GM18511 (cell line): ENCODE measurements around the gene METTL25B.
A peak's percentile ranks its signal among the peaks of the same experiment; 100 is the strongest.

Source experiments
- ATAC-seq: cut with Tn5 transposase; IDR thresholded peaks from one replicate; pipeline ENCODE4 v1.9.1; 2021; ENCODE audit warnings: mild to moderate bottlenecking, moderate library complexity; ENCODE audit not compliant: unreplicated experiment

The METTL25B gene

DNA sequence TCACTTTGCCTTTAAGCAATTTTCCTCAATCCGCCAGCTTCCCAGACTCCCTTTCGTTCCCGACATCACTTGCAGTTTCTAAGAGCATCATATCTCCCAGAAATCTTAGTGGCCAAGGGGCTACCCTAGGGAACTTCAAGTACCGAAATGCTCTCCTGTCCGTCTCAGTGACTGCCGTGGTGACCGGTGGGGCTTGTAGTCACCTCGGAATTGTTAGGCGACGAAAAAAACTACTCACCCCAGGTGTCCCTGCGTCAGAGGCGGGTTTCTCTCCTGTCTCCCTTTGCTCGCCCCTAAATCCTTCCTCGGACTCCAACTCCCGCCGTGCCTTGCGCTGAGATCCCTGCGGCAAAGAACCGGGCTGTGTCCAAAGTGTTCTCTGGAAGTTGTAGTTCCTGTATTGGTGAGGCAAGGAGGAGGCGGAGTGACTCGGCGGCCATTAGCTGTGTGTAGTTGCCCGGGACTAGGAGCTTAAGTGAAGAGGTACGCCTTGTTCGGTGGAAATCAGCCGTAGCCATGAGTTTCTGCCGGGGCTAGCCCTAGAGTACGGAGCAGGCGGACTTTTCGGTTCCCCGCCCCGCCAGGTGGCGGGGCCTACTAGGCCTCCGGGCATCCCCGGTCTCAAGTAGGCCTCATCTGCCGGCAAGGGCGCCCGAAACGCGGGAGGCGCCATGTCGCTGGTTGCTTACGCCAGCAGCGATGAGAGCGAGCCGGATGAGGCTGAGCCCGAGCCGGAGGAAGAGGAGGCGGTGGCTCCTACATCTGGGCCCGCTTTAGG is 39.0 kb downstream of the METTL25B start, which contains the start of gene PRCC:
Gene PRCC, plus strand, starts transcription at position 435 of the 778 bp plus-strand sequence. Its CDS starts 237 bp downstream, at position 672.
- ATAC-seq, result peak; percentile 92

- no peak for ATAC-seq
These were observed 39.8 kb downstream of the METTL25B start for GRCh38 chr1:156767879-156768604.

- ATAC-seq, result no peak
These were observed 40.5 kb downstream of the METTL25B start for GRCh38 chr1:156768610-156769295.

DNA sequence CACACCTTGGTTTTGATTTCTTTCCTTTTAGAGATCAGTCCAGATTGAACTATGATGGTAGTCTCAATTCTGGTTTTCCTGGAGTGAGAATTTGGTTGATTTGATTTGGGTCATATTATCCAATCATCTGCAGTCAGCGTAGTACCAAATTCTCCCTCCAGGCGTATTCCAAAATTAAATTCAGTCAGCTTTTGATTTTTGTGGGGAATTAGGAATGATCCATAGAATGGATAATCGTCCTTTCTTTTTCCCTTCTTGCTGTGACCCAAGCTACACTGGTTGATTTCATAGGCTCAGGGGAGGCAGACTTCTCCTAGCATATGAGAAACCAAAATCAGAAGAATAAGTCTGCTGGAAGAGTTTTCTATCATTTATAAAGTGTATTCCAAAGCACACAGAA is 44.0 kb downstream of the METTL25B start:
- no peak for ATAC-seq

DNA sequence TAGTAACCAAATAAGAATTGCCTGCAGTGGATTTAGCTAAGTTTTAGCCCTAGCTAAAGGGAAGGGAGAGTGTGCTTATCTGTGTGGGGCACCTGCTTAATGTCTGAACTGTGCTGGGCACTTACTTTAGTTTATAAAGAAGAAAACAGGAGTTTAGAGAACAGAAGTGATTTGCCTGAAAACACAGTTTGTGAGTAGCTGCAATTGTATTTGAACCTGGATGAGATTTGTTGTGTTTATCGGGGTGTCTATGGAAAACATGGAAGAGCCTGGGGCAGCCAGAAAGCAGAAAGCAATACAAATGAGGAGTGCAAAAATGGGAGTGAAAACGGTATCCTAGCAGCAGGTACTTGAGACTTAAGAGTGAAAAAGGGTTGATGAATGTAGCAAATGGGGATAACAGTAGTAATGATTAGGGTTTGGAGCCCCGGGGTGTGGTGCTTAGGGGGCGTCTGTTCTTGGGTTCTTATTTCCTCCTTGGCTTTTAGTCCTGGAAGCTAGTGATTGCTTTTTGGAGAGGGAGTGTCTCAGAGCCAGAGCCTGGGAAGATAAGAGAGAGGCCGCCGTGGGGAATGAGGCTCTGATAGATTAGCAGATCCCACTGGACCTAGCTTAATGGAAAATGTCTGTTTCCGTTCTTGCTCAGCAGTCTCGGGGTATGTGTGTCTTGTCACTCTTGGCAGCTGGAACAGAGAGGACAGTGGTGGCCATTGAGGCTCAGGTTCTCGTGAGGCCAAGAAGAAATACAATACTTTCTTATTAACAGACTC is 44.6 kb downstream of the METTL25B start:
- ATAC-seq, result no peak

DNA sequence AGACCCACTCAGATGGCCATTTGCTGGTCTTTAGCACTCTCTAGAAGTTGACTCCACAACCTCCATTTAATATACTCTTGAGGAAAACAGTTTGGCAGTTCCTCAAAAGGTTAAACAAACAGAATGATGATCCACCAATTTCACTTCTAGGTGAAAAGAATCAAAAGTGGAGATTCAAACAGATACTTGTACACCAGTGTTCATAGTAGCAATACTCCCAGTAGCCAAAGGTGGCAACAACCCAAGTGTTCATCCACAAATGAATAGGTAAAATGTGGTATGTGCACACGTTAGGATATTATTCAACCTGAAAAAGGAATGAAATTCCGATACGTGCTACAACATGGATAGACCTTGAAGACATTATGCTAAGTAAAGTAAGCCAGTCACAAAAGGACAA is 45.3 kb downstream of the METTL25B start:
- ATAC-seq, result no peak

DNA sequence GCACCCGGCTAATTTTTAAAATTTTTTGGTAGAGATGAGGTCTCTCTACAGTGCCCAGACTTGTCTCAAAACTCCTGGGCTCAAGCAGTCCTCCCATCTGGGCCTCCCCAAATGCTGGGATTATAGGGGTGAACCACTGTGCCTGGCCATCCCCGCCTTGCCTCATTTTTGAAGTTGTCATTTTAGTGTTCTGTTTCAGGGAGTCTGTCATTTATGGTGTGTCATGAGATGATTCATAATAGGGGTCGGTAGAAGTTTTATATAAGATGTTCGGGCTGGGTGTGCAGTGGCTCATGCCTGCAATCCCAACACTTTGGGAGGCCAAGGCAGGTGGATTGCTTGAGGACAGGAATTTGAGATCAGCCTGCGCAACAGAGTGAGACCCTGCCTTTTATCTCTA is 47.5 kb downstream of the METTL25B start:
- no peak for ATAC-seq

- ATAC-seq, result no peak
These were observed 48.7 kb downstream of the METTL25B start for GRCh38 chr1:156776942-156777341.

DNA sequence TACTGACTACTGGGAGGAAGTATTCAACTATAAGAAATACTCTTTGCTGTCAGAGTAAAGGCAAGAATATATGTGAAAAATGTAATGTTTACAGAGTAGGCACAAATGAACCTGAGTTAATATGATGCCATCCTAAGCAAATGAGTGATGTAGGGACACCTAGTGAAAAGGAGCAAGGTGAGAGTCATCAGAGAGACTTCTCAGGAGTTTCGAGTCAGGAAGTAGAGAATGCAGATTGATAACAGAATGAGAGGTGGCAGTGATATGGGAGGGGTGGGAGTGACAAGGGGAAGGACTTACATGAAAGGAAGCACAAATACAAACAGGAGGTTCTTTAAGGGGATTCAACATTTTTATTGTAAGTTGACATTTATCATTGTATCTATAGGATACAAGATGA is 49.3 kb downstream of the METTL25B start:
- ATAC-seq, result no peak

- no peak for ATAC-seq
These were observed 53.4 kb downstream of the METTL25B start for GRCh38 chr1:156781585-156782186.

DNA sequence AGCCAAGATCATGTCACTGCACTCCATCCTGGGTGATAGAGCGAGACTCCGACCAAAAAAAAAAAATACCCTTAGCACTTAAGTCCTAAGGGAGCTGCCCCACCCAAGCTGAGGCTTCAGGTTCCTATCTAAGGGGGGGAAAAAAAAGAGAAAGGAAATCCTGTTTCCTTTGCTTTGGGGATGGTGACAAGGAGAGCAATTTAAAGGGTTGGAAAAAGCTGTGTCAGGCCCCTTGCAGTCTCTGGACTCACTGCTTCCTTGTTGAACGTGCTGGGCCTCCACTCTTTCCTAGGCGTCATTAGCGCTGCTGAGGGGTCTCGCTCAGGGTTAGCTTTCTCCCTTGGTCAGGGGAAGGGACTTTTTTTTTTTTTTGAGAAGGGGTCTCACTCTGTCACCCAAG is 57.2 kb downstream of the METTL25B start:
- no peak for ATAC-seq
